Natural killer cell treated with Interleukin-12 subunit alpha and Interleukin-12 subunit beta and Interleukin-15 and Interleukin-18, amount 100 ng/mL, for 72 hours (primary cell): ENCODE data around the gene GNG13. TPM values are rescaled to one million over a fixed set of nuclear protein-coding genes. Genes with fewer than 3 reads are reported as not detected.
"Not testable (repeated sequence)": the region's sequence is repeated elsewhere in the genome, so short reads cannot be mapped to it uniquely, and the experiment has no call there.

Source experiments
- ATAC-seq, 2 donors: fragments of 150-1000 bp; cut with Tn5 transposase in 1 of 2; sonication (Bioruptor Pico), chemical (Tn5 transposase) in 1 of 2; 2 replicates each; pipeline ENCODE4 v1.10.0; 2021
- DNase-seq: peaks from one replicate; pipeline ENCODE4 v3.0.0; 2022; ENCODE audit warnings: low spot score
- H3K27ac Mint-ChIP-seq, 2 donors: 1 replicate in 1 of 2; 2 replicates in 1 of 2; pipeline ENCODE4 v1.8.0; 2022; ENCODE audit warnings: mixed read lengths in 2 of 2, mild to moderate bottlenecking in 1 of 2, moderate library complexity in 1 of 2
- H3K27me3 Mint-ChIP-seq, 2 donors: 1 replicate in 1 of 2; 2 replicates in 1 of 2; pipeline ENCODE4 v1.8.0; 2022; ENCODE audit warnings: mixed read lengths in 2 of 2
- H3K36me3 Mint-ChIP-seq: one replicate; pipeline ENCODE4 v1.8.0; 2022; ENCODE audit warnings: mixed read lengths
- H3K4me1 Mint-ChIP-seq, 2 donors: 1 replicate in 1 of 2; 2 replicates in 1 of 2; pipeline ENCODE4 v1.8.0; 2022; ENCODE audit warnings: low read depth in 2 of 2, mixed read lengths in 2 of 2, mild to moderate bottlenecking in 1 of 2
- H3K4me3 Mint-ChIP-seq: one replicate; pipeline ENCODE4 v1.8.0; 2022; ENCODE audit warnings: mixed read lengths
- H3K9me3 Mint-ChIP-seq: 2 replicates; pipeline ENCODE4 v1.8.0; 2022; ENCODE audit warnings: mixed read lengths
- total RNA-seq, 2 donors: library from RNA; stranded (reverse); gene quantifications; one replicate each; pipeline ENCODE4 v1.2.3, GENCODE V29; 2022

The GNG13 gene
- total RNA-seq, 2 donors from 2014 or later, result not detected

GRCh38 chr16:759110-759910, 41.2 kb downstream of the GNG13 start:
- ATAC-seq (no peak), DNase-seq (no peak)
- Mint-ChIP-seq H3K36me3 (no peaks in the 10 kb centered on the region), H3K27ac (no peak overlapping the region), H3K9me3 (no peaks in the 10 kb centered on the region), H3K27me3 (peaks cover 3 to 8% of the 10 kb centered on the region in 2 donors), H3K4me3 (no peak overlapping the region), H3K4me1 (peaks cover 5 to 6% of the 10 kb centered on the region in 2 donors)

- ATAC-seq (no peak), DNase-seq (no peak)
- Mint-ChIP-seq H3K9me3 (no peaks in the 10 kb centered on the region), H3K27ac (no peak overlapping the region), H3K27me3 (peaks cover 3 to 8% of the 10 kb centered on the region in 2 donors), H3K36me3 (no peaks in the 10 kb centered on the region), H3K4me1 (peaks cover 5 to 6% of the 10 kb centered on the region in 2 donors), H3K4me3 (no peak overlapping the region)
Measured at GRCh38 chr16:756428-756827, 44.1 kb downstream of the GNG13 start.

- Mint-ChIP-seq H3K36me3 (no peaks in the 10 kb centered on the region), H3K9me3 (no peaks in the 10 kb centered on the region), H3K4me3 (no peak overlapping the region), H3K4me1 (peaks cover 5 to 6% of the 10 kb centered on the region in 2 donors), H3K27me3 (peaks cover 3 to 8% of the 10 kb centered on the region in 2 donors), H3K27ac (no peak overlapping the region)
- no peak for ATAC-seq
- DNase-seq, result no peak
Measured at GRCh38 chr16:754656-755055, 45.9 kb downstream of the GNG13 start.

GRCh38 chr16:754121-754607, 46.4 kb downstream of the GNG13 start:
- DNase-seq, H3K9me3 Mint-ChIP-seq, H3K4me3 Mint-ChIP-seq, H3K4me1 Mint-ChIP-seq, ATAC-seq, H3K36me3 Mint-ChIP-seq, H3K27ac Mint-ChIP-seq, H3K27me3 Mint-ChIP-seq: not testable (repeated sequence)

- ATAC-seq (no peak), DNase-seq (no peak)
- Mint-ChIP-seq H3K27ac (no peak overlapping the region), H3K27me3 (peaks cover 0 to 3% of the 10 kb centered on the region in 2 donors), H3K36me3 (no peaks in the 10 kb centered on the region), H3K9me3 (no peaks in the 10 kb centered on the region), H3K4me1 (no peaks in the 10 kb centered on the region), H3K4me3 (no peak overlapping the region)
Measured at GRCh38 chr16:752007-752312, 48.6 kb downstream of the GNG13 start.

- ATAC-seq, result peak in 1 of 2 donors; percentile 33
- Mint-ChIP-seq H3K27me3 (peaks cover 0 to under 1% of the 10 kb centered on the region in 2 donors), H3K9me3 (no peaks in the 10 kb centered on the region), H3K36me3 (no peaks in the 10 kb centered on the region), H3K4me1 (no peaks in the 10 kb centered on the region), H3K4me3 (no peak overlapping the region), H3K27ac (no peak overlapping the region)
- DNase-seq, result no peak
Measured at GRCh38 chr16:751152-752006, 49.2 kb downstream of the GNG13 start.

- H3K27ac Mint-ChIP-seq, result no peak overlapping the region
- H3K9me3 Mint-ChIP-seq, result no peaks in the 10 kb centered on the region
- H3K27me3 Mint-ChIP-seq, result no peaks in the 10 kb centered on the region
- H3K36me3 Mint-ChIP-seq, result no peaks in the 10 kb centered on the region
- H3K4me3 Mint-ChIP-seq, result no peak overlapping the region
- DNase-seq (no peak), ATAC-seq (no peak)
- H3K4me1 Mint-ChIP-seq, result no peaks in the 10 kb centered on the region
Measured at GRCh38 chr16:750485-750884, 50.0 kb downstream of the GNG13 start.

GRCh38 chr16:749010-749409, 51.5 kb downstream of the GNG13 start:
- no peak overlapping the region for H3K27ac Mint-ChIP-seq

More at GRCh38 chr16:749010-749409, 51.5 kb downstream of the GNG13 start:
- H3K4me1 Mint-ChIP-seq, result no peaks in the 10 kb centered on the region
- no peaks in the 10 kb centered on the region for H3K36me3 Mint-ChIP-seq
- no peak overlapping the region for H3K4me3 Mint-ChIP-seq
- H3K9me3 Mint-ChIP-seq, result no peaks in the 10 kb centered on the region
- no peak for DNase-seq
- no peaks in the 10 kb centered on the region for H3K27me3 Mint-ChIP-seq
- ATAC-seq, result no peak

Other genes starting within 250 kb of the GNG13 start
- under 1 TPM; 0.12 to 0.64 TPM for gene PRR35, start 240.3 kb downstream of the GNG13 start, total RNA-seq
- under 1 TPM; 0.33 to 0.48 TPM for gene NHLRC4, start 233.7 kb downstream of the GNG13 start, total RNA-seq
- 10 to 100 TPM; 27.6 to 60.9 TPM for gene PIGQ, start 230.8 kb downstream of the GNG13 start, total RNA-seq
- 10 to 100 TPM; 16.7 to 18.7 TPM for gene RAB40C, start 210.7 kb downstream of the GNG13 start, total RNA-seq
- 1 to 10 TPM in 1 of 2 donors, under 1 TPM in 1; 0.75 to 1.1 TPM for gene WFIKKN1, start 169.7 kb downstream of the GNG13 start, total RNA-seq
- 100 to 1,000 TPM in 1 of 2 donors, 10 to 100 TPM in 1; 93.7 to 115 TPM for gene METTL26, start 164.4 kb downstream of the GNG13 start, total RNA-seq
- 10 to 100 TPM; 29.5 to 57.7 TPM for gene MCRIP2, start 158.9 kb downstream of the GNG13 start, total RNA-seq
- gene WDR90, start 151.4 kb downstream of the GNG13 start, total RNA-seq, result 100 to 1,000 TPM in 1 of 2 donors, 10 to 100 TPM in 1; 49.7 to 130 TPM
- gene RHOT2, start 132.6 kb downstream of the GNG13 start, total RNA-seq, result 100 to 1,000 TPM; 171 to 259 TPM
- gene RHBDL1, start 125.1 kb downstream of the GNG13 start, total RNA-seq, result 1 to 10 TPM; 1.0 to 1.5 TPM
- 100 to 1,000 TPM in 1 of 2 donors, 10 to 100 TPM in 1; 95.0 to 172 TPM for gene STUB1, start 120.3 kb downstream of the GNG13 start, total RNA-seq
- 10 to 100 TPM; 31.2 to 53.4 TPM for gene JMJD8, start 116.4 kb downstream of the GNG13 start, total RNA-seq
- 10 to 100 TPM; 15.7 to 25.0 TPM for gene WDR24, start 110.3 kb downstream of the GNG13 start, total RNA-seq
- gene FBXL16, start 94.9 kb downstream of the GNG13 start, total RNA-seq, result under 1 TPM in 1 of 2 donors, not detected in 1; 0.26 TPM
- gene METRN, start 85.6 kb downstream of the GNG13 start, total RNA-seq, result 10 to 100 TPM; 21.0 to 34.9 TPM
- gene ANTKMT, start 79.6 kb downstream of the GNG13 start, total RNA-seq, result 10 to 100 TPM; 29.1 to 37.9 TPM
- gene CCDC78, start 74.3 kb downstream of the GNG13 start, total RNA-seq, result 1 to 10 TPM; 3.1 to 6.4 TPM
- gene HAGHL, start 73.6 kb downstream of the GNG13 start, total RNA-seq, result 10 to 100 TPM in 1 of 2 donors, 1 to 10 TPM in 1; 5.4 to 15.3 TPM
- gene CIAO3, start 59.7 kb downstream of the GNG13 start, total RNA-seq, result 10 to 100 TPM; 26.9 to 54.0 TPM
- gene MSLN, start 40.0 kb downstream of the GNG13 start, total RNA-seq, result not detected
- 10 to 100 TPM; 38.2 to 79.3 TPM for gene RPUSD1, start 12.4 kb downstream of the GNG13 start, total RNA-seq
- 100 to 1,000 TPM in 1 of 2 donors, 10 to 100 TPM in 1; 70.7 to 210 TPM for gene CHTF18, start 12.1 kb downstream of the GNG13 start, total RNA-seq
- 10 to 100 TPM; 17.1 to 21.0 TPM for gene LMF1, start 170.2 kb upstream of the GNG13 start, total RNA-seq
- under 1 TPM in 1 of 2 donors, not detected in 1; 0.20 TPM for gene SOX8, start 181.0 kb upstream of the GNG13 start, total RNA-seq